Vein endothelial cell (primary cell): Measurements from ENCODE around the gene PHLDB2. TPM values are rescaled to one million over a fixed set of nuclear protein-coding genes. Genes with fewer than 3 reads are reported as not detected.

Experiments used
- total RNA-seq: library from RNA; depleted of rRNA; stranded (reverse); fragments of >200 nt; gene quantifications from 2 replicates; pipeline ENCODE4 v1.2.3, GENCODE V29; 2012

PHLDB2 gene
- total RNA-seq: 90.4 and 90.5 TPM in 2 replicates

GRCh38 chr3:111859061-111859973 is at the start of gene PHLDB2:
Gene PHLDB2 (plus strand): TSS chr3:111859265. CDS start chr3:111884078, 24,813 bp downstream.

GRCh38 chr3:111978583-111979433 is 119.7 kb downstream of the PHLDB2 start, which contains the start of gene ABHD10:
Gene ABHD10 (plus strand): TSS chr3:111979026. CDS start chr3:111979062, 36 bp downstream.

DNA sequence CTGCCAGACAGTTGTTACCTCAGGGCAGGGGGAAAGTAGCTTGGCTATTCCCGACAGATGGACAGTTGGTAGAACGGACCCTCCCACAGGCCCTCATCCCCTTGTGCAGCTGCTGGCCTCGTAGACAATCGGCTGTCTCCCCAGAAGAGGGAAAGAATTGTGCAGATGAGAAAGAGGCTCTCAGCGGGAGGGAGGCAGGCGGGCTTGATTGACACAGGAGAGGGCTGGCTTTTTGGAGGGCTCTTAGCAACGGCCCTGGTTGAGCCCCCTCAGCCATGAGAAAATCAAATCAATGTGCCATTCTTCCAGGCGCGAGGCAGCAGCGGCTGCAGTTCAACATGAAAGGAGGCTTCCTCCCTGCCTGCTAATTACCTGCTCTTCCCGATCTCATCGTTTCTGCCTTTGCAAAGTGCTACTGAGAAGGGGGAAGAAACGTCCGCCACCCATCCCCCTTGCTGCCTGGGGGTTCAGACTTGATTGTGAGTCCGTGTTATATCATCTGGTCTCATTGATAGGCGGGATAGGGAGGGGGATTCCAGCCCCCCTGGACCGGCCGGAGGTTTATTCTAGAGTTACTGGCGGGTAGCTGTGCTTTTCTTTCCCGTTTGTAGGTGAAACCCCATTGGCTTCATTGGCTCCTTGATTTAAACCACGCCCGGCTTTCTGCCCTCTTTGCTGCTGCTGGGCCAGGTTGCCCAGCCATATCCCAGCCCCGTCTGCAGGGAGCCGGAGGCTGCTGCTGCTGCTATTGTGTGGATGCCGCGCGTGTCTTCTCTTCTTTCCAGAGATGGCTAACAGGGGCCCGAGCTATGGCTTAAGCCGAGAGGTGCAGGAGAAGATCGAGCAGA is 139.8 kb downstream of the PHLDB2 start, which contains the start of gene TAGLN3:
Gene TAGLN3 (plus strand): TSS at position 287 of the 848 bp plus-strand sequence. CDS start 501 bp downstream, at position 788.

Other genes with a start within 250 kb of the PHLDB2 start
- 3.6 and 4.1 TPM in 2 replicates for gene PLCXD2, start 184.6 kb upstream of the PHLDB2 start, total RNA-seq
- 27.8 and 31.3 TPM in 2 replicates for gene ABHD10, start 119.8 kb downstream of the PHLDB2 start, total RNA-seq
- gene TAGLN3, start 139.7 kb downstream of the PHLDB2 start, total RNA-seq: not detected in 2 replicates
- gene TMPRSS7, start 175.5 kb downstream of the PHLDB2 start, total RNA-seq: not detected in 2 replicates
- 5.9 and 6.4 TPM in 2 replicates for gene C3orf52, start 227.1 kb downstream of the PHLDB2 start, total RNA-seq